Measurements from ENCODE around the gene PGS1.
A peak's percentile ranks its signal among the peaks of the same experiment; 100 is the strongest.

The PGS1 gene

DNA sequence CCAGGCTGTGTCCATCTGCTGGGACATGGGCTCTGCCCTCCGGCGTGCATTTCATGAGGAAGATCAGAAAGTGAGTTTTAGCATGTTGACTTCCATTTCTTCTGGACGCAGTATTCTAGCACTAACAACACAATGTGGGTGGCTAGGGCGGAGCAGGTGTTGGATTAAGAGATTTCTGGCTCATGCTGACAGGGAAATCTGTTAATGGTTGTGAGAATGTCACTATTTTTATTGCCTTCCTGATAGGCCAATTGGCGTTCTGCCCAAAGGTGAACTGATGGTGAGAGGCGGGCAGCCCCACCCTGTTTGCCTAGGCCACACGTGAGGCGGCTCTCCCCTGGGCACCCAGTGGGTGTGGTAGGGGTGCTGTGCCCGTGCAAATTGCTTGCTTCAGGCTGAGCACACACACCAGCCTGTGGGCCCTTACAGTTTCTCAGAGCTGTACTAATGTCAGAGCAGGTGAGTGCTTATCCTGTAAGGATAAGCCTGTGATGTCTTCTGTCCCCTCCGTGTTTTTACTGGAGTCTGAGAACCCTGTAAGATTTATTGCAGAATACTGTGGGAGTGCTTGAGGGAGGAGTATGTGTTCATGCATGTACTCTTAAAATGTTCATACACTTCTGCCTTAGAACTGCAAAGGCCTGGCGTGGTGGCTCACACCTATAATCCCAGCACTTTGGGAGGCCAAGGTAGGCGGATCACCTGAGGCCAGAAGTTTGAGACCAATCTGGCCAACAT, 30.9 kb downstream of the PGS1 start:
- no peak for DNase-seq

DNA sequence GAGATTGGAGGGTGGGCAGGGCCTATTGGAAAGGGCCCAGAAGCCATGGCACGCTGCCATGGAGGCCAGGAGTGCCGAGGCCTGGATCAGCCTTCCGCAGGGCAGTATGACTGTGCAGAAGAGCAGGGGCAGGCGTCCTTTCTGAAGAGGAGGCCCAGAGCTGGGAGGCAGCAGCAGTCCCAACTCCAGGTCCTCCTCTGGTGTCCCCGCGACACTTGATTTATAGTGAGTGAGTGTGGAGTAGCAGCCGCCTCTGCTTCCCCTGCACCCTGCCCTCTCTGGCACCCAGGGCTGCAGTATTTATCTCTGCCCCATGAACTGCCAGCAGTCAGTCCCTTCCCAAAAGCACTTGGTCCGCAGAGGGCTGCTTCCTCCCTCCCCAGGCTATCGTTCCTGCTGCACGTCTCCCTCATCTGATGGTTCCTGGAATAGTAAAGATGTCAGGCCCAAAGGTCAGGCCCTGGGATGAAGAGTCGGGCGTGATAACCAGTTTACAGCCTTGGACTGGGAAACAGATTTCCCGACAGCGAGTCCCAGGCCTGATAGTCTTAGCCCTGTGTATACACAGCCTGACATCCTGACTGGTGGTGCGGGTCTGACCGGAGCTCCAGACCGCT, 32.9 kb downstream of the PGS1 start:
- DNase-seq: no peak

DNA sequence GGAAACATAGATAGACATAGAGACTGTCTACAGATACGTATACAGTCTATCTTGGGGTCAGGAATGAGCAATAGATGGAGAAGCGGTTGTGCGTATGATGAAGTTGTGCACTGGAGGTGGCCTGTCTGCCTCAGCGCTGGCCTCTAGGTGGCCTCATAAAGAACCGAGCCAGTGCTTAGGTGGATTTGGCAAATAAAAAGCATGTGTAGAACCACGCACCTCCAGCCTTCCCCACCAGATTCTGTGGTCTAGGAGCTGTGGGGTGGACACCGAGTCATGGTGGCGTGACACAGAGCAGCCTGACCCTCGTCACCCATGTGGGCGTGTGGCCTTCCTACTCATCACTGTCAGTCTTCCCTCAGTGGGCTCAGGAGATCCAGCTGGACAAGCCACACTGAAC, 34.0 kb downstream of the PGS1 start:
- no peak for DNase-seq

DNA sequence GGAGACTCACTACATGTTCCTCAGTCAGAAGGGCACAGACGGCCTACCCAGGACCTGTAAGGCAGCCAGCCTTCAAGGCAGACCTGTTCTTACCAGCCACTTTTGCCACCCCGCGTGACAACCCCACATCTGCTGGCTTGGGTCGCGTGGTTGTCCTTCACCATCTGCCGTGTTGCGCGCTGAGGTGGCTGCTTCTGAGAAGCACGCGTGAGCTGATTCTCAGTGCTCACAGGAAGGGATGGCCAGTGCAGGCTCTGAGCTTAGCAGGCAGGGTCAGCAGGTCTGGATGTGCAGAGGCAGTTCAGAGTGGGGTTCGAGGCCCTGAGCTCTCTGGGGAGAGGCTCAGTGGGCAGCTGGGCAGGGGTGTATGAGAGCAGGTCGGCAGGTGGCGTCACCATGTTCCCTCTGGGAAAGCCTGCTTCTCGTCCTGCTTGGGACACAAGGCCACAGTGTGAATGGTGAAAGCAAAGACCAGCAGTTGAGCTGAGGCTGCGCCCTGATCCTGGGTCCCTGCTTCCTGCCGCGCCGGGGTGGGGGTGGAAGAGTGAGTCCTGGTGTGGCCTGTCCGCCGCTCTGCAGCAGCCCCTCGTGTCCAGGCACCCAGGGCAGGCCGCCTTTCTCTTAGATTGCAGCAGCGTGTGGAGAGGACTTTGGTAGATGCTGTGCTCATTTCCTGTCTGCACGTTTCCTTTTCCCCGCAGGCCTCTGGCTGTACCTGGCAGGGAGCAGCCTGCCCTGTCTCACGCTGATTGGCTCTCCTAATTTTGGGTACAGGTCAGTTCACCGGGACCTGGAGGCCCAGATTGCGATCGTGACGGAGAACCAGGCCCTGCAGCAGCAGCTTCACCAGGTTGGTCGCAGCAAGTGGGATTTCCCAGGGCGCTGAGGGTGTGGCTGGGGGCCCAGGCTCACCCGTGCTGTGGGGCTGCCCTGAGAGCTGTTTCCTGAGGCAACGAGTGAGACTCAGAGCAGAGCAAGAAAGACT, 36.0 kb downstream of the PGS1 start:
- no peak for DNase-seq

DNA sequence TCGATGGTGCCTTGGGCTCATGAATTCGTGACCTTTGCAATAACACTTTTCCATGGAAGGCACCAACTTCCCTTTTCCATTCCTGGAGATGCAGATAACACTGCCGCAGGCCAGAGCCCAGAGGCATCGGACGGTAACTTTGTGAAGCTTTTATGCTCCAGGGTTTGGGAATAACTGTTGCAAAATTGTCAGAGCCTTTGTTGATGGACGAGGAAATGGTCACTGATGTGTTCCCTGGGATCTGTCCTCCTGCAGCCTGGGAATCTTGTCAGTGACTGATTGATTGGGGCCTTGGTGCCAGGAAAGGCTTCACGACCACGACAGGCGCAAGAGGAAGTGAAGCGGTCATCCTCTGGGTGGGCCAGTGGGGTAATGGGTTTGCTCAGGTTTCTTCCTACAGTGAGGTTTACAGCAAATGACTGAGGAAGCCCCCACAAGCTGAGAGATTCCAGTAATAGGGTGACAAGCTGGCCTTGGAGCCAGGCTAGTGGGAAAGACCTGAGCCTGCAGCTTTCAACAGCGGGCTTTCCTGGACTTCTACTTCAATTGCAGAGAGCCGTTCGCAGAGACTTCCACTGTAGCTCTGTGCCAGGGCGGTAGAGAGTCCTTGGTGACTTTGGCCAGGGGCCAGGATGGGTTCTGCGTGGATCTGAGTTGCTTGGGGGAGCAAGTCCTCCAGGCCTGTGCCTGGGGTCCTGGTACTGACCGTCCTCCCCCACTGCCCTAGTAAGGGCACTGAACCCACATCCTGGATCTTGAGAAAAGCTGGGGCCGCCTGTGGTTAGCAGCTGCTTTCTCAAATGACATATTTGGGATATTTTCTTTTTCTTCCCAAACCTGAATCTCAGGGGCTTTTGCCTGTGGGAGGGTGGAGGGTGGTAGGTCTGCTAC, 37.6 kb downstream of the PGS1 start:
- DNase-seq: no peak

DNA sequence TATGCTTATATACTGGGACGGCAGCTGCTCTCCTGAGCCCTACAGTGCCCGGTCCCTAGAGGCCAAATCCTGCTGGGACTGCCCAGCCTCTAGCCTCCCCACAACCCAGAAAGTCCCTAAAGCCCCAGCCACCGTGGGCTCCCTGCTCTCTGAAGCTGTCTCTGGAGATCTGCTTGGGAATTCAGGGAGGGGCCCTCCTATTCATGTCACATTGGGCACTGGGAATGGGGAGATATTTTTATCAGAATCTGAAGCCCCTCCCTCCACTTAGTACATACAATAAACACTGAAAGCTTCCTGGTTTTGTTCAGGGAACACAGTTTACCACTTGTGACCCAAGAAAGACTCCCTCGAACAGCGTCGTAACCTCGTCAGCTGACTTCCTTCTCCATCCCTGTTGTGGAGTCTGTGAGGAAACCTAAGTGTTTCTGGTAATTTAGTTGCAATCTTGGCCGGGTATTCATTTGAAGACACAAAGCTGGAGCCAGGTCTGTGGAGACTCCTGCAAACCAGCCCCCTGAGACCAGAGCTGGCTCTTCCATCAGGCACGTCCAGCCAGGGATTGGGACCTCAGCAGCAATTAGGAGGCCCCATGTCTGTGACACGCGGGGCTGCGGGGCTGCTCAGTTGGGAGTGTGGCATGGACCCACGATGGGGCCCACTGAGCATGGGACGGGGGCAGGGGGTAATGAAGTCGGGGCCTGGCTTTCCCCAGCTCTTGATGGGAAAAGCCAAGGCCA, 38.5 kb downstream of the PGS1 start:
- no peak for DNase-seq

DNA sequence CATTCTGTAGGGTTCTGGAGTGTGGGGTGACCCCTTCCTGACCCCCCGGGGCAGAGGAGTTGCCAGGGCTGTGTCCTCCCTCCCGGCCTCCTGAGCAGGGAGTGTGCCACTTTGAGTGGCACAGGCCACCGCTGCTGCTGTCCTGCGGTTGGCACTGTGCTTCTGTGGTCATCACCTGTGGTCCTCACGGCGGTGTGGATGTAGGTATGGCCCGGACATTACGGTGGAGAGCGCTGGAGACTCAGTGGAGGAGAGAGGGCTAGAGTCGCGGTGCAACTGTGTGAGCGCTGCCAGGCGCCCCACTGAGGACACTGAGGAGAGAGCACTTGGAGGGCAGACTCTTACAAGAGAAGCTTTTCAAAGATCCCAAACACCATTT, 39.1 kb downstream of the PGS1 start:
- no peak for DNase-seq

DNA sequence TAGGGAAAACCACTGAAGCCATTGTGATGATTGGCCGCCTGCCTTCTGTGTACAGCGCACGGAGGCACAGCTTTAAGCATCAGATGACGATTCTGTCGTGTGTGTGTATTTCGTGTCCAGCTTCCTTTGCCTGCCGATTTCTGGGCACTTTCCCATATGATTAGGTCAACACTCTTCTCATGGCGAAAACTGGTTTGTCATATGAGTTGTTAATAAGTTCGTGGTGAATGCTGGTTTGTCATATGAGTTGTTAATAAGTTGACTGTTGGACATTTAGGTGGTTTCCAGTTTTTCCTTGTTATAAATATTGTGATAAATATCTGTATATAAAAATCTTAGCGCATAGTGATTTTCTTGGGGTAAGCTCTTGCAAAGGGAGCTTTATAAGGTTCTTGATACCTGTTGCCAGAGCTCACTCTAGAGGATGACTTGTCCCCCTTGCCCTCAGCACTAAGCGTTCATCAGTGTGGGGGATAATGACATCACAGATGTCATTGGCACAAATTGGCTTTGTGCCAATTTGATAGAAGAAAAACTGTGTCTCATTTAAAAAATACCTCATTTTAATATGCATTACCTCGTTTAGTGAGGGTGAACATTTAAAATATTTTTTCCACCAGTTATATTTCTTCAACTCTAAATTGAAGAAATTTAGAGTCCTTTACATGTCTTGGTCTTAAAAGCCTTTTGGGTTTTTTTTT, 40.0 kb downstream of the PGS1 start:
- no peak for DNase-seq

DNA sequence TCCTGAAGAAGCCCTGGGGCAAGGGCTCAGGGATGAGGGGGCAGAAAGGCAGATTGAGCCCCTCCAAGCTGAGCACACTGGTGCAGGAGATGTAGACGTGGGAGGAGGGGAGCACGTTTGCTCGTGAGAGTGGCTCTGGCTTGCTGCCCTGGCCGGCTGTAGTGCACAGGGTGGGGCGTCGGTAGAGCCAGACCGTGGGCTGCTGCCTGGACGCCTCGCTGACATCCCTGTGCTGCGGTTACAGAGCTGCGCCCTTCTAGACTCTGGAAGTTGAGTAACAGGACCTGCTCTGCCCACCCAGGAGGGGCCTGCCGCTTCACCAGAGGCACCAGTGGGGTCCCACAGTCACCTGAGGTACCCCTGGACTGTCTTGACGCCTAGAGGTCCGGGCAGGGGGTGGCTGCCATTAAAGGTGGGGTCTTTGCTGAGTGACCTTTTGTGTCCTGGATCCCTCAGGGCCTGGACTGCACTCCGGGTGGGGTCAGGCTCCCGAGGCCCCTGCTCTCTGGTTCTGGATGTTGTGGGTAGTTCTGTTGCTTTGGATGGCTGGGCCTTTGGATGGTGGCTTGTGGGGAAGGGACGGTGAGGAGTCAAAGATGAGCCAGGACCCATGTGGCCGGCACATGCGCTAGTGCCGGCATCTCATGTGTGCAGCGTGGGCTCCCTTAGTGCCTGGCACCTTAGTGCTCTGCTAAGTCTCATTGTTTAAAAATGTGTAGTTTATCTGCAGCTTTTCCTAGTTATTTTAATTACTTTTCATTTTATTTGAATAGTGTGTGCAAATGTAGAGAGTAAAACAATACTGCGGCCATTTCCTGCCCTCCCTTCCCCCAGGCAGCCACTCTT, 41.7 kb downstream of the PGS1 start:
- DNase-seq: no peak

DNA sequence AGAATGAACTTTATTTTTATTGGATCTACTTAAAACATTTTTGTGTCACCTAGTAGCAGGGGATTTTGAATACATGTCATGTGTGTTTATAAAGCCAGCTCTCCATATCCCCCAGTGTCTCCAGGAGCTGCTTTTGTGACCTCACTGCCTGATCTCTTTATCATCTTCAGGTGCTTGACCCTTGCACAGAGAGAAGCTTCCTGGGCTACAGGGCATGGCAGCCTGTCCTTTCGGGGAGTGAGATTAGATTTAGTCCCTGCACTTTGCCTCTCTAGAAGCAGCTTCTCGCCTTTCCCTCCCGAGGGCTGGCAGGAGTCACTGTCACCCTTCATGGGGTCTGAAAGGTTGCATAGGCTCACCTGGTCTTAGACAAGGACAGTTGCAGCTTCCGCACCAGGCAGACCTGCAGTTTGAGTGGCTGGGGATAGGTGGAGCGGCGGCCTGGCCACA, 42.7 kb downstream of the PGS1 start:
- DNase-seq: no peak

DNA sequence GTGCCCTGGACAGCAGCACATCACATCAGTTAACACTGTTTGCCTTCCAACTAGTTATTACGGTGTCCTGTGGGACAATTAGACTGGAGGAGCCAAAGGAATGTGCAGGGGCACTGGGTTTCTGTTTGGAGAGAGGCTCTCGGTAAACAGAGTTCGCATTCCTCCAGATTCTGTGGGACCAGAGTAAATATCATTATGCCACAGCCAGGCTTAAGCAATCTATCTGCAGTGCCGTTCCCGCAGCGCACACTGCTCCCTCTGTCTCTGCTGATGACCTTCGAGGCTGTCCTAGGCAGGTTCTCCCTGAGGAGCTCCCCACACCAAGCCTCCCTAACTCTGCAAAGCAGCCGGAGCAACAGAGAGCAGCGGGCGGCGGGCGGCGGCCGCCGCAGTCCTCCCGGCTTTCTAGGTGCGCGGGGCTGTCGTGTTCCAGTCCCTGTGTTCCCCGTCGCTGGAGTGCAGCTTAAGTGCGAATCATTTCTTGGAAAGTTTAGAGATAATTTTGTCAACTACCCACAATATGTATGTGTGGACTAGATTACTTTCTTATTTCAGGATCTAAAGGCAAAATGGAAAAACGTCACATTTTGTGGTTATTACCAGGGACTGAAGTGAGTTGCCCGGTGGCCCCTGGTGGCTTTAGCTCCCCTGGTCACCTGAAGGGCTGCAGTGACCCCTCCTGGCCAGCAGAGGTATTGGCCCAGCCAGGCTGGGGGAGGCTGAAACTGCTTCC, 43.3 kb downstream of the PGS1 start:
- peak; percentile 44 for DNase-seq

DNA sequence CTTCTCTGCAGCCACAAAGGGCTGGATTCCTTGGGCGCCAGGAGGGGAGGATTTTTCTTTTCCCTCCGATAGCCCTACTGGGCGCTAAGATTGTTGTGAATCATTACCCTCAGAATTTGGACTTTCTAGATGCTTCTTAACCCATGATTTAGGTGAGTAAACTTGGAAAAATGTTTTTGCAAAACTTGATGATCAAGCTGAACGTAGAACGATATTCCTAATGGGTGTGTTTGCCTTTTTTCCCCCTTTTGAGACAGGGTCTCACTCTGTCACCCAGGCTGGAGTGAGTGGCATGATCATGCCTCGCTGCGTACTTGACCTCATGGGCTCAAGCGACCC, 43.8 kb downstream of the PGS1 start:
- DNase-seq: no peak

DNA sequence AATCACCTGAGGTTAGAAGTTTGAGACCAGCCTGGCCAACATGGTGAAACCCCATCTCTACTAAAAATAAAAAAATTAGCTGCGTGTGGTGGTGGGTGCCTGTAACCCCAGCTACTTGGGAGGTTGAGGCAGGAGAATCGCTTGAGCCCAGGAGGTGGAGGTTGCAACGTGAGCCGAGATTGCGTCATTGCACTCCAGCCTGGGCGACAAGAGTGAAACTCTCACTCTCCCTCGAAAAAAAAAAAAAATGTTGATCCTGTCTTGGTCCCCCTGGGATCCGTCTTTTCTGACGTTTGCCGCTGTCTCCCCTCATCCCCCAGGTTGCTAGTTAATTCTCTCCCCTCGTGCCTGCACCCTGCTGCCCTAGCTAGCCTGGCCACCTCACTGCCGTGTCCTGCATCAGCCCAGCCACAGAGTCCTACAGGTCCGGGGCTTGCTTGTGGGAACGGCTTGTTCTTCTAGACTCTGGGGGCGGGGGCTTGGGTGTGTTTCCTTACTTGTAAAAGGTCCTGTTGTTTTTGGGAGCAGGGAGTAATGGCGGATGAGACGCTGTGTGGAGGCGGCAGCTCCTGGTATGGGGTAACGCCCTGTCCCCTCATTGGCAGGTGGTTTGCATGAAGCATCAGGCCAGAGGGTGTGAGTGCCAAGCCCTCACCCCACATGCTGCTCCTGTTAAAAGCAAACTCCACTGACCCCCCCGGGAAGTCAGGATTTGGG, 44.6 kb downstream of the PGS1 start:
- no peak for DNase-seq

DNA sequence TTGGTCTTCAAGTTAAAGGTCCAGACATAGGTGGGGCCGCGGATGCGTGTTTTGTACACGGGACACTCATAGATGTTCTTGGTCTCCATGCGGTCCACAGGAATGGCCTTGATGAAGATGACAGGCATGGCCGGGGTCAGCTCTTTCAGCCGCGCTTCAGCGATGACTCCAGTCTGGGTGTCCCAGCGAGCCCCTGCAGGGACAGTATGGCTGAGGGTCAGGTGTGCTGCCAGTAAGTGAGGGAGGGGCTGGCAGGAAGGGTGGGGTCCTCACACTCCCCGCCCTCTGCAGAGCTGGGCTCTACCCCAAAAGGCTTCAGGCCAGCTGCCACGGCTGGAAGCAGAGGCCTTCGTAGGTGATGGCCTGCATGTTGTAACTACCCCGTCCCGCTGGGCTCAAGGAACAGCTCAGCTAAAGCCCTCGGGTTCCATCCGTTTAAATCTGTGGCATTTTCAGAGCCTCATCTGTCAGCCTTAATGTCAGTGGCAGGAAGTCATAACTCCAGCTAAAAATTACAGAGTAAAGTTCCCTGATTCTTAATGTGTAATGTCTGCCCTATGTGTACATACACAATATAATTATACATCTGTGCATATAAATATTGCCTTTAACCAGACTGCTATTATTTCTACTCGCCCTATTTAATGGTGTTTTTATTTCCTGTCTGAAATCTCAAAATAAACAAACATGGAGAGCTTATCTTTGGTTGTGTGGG, 45.7 kb downstream of the PGS1 start:
- no peak for DNase-seq

DNA sequence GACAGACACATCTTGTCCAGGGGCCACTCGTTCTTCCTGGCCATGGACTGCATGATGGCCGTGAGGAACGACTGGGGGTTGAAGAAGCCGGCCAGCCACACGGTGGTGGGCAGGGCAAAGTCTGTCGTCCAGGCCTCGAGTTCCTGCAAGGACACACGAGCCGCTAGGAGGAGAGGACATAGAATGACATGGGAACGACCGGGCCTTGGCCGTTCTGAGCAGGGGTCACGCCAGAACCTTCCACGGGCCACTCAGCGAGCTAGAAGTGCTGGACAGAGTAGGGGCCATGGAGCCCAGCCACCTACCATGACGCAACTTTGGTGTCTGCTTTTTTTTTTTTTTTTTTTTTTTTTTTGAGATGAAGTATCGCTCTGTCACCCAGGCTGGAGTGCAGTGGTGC, 47.0 kb downstream of the PGS1 start:
- no peak for DNase-seq

DNA sequence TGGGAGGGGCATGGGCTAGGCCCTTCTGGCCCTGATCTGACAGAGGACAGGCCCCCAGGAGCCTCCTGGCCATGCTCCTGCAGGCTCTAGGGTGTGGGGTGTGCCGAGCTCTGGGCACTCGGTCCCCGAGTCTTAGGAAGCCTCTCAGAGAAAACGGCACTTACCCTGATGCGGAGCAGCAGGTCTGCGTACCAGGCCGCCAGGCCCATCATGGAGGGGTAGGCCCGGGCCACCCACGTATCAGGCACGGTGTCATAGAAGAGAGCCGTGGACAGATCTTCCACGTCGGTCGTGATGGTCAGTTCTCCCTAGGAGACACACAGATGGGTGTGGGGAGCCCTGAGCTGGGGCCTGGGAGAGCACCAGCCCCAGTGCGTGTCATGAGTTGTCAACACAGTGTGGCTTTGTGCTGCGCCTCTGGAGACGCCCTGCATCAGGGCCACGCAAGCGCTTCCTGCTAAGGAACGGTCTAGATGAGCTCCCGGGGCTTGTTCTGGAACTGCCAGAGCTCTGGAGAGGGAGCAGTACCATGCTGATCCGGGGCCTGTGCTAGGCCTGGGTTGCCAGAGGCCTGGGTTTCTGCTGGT, 47.9 kb downstream of the PGS1 start:
- DNase-seq: no peak

DNA sequence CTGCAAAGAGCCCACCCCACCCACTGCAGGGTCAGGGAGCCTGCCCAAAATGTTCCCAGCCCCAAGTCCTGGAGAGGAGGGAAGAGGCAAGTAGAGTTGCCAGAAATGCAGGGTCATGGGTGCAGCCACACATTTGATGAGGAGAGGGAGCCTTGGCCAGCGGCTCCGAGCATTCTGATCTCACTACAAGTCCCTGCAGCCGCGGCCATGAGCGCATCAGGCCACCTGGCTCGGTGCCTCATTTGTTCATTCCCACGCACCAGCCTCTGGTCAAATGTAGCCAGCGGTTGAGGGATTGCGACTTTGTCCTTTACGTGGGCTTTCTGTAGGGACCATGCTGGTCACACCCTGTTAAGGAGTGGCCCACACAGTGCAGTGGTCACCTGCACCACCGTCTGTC, 48.7 kb downstream of the PGS1 start:
- DNase-seq: no peak

DNA sequence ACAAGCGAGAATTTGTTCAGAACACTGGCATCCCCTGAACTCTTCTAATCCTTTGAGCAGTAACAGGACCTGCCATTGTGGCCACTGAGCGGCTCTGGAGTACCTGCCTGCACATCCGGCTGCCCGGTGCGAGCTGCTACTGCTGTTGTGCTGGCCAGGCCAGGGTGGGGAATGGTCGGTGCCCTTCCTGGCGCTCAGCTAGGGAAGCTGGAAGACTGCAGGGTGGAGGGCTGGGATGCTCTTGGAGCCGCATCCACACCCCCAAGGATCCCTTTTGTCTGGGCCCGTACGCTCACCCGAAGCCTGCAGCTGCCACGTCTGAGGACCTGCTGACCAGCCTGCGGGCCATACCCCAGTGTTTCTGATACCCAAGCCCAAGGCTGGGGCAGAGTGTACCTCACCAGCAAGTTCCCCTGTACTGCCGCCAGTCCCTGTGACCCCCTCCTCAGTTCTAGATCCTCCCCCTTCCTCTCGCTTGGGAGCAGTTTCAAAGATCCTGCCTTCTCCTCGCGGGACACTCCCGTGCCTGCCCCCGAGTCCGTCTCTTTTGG, 49.7 kb downstream of the PGS1 start:
- DNase-seq: no peak

Measured in T1000 (cell line).